Endometrium (tissue), 2 donors: ENCODE data around the gene FCER1A.
"Not testable (repeated sequence)": the region's sequence is repeated elsewhere in the genome, so short reads cannot be mapped to it uniquely, and the experiment has no call there.

Source experiments
- FAIRE-seq: peaks from 2 replicates; lab custom pipeline; 2012; peaks lifted over from hg19 to GRCh38; lab: Jason Lieb, UNC
- donor health status: control.
- donor health status: control.

Gene FCER1A

DNA sequence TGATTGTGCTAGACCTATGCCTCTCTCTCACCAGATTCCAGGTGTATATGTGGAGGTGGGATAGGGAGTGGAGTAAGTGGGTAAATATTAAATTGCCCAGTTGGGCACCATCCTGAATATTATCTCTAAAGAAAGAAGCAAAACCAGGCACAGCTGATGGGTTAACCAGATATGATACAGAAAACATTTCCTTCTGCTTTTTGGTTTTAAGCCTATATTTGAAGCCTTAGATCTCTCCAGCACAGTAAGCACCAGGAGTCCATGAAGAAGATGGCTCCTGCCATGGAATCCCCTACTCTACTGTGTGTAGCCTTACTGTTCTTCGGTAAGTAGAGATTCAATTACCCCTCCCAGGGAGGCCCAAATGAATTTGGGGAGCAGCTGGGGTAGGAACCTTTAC is at the start of gene FCER1A:
TSS of gene FCER1A (plus strand) at position 242 of the 400 bp plus-strand sequence. CDS start at position 271, 29 bp downstream.
- no peak for FAIRE-seq

DNA sequence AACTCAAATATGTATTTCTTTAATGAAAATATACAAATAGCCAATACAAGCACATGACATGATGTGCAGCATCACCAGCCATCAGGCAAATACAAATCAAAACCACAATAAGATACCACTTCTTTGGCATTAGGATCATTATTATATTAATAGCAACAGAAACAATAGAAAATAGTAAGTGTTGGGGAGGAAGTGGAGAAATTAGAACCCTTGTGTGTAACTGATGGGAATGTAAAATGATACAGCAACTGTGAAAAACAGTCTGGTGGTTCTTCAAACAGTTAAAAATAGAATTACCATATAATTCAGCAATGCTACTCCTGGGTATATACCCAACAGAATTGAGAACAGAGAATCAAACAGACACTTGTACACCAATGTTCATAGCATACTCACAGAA is 40.8 kb upstream of the FCER1A start:
- FAIRE-seq: no peak

DNA sequence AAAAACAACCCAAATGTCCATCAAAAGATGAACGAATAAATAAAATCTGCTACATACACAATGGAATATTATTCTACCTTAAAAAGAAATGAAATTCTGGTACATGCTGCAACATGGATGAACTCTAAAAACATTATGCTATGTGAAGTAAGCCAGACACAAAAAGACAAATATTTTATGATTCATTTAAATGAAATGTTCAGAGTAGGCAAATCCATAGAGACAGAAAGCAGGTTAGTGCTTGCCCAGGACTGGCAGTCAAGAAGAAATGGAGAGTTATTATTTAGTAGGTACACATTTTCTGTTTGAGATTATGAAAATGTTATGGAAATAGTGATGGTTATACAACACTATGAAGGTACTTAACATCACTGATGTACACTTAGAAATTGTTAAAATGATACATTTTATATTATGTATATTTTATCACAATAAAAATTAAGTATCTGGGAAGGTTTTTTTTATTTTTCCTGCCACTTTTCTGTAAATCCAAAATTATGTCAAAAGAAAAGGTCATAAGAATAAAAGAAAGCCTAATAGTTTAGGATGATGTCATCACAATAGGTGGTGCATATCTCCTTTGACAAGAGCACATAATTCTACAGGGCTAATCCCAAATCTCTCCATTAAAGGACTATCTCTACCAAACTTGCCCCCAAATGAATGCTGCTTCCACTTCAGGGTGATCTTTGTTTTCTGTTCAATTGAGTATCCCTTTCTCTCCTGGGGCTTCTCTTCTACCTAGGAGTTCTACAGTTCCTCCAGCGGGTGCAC is 40.2 kb upstream of the FCER1A start:
- no peak for FAIRE-seq

DNA sequence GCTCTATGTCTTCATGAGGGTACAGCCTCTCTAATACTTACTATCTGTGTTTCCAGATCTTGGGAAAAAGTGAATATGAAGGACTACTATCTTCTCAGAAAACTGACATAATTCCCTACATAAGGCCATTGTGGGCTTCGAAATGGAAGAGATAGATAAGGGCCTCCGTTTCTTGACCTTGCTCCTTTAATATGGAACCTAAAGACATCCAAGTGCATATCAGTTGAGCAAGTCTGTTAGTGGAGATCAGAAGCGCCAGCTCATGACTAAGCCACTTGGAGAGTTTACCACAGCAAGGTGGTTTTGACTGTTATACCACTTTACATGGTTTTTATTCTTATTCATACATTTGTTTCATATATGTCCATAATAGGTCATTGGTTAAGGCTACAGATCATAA is 35.3 kb upstream of the FCER1A start:
- FAIRE-seq: no peak

DNA sequence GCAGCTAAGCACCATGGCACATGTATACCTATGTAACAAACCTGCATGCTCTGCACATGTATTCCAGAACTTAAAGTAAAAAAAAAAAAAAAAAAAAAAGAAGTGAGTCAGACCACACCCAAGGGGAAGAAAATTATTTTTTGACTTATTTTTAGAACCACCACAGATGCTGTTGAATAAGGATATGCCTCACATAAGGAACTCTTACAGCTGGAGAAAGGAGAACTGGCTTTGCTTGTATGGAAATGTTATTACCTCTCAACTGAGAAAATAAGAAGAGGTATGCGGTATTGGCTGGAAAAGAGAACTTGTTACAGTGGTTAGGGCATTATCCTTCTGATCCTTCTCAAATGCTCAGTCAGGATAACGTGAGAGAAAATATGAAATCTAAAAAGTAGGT is 27.5 kb upstream of the FCER1A start:
- no peak for FAIRE-seq

DNA sequence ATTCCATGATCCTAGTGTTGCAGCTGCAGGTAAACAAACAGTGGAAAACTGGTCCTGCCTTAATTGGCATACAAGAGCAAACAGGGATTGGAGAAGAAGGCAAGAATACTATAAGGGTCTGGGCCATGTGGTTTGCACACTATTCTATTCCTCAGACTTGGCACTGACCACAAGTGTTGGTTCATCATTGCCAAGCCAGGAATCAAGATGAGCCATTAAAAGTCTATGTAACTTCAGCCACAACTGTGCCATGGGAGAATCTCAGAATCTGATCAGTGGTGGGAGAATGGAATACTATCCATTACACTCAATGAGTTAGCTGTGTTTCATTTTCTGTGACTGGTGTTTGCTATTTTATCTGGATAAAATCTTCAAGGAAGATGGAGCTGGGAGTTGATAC is 26.2 kb upstream of the FCER1A start:
- no peak for FAIRE-seq

DNA sequence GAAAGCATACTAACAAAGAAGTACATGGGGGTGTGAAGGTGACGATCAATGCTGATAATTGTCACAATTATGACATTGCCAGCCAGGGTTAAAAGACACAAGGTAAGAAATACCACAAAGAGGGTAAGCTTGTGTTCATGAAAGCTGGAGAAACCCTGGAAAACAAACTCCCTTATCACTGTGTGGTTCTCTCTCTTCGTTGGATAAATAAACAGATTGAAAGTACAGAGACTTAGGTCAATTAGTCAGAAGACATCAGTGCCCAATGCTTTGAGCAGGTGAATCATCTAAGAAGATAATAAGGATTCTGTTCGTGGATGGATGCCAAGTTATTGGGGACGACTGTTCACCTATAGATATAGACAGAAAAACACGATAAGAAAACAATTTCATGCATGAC is 22.4 kb upstream of the FCER1A start:
- no peak for FAIRE-seq

DNA sequence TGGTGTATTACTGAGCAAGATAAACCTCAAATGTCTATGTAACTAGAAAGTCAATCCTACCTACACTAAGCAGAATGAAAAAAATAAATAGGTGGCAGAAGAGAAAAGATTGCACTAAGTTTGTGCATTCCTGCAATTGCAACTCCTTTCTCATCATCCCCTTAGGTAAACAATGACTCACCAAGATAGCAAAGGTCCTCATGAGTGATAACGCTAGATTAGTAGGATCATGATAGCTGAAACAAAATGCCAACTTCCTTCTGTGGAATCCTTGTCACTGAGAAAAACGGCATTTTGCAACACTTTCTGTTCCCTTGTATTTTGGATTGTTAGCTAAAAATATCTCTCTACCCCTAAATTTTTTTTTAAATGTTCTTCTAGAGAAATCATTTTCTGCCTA is 20.0 kb upstream of the FCER1A start:
- FAIRE-seq: no peak

DNA sequence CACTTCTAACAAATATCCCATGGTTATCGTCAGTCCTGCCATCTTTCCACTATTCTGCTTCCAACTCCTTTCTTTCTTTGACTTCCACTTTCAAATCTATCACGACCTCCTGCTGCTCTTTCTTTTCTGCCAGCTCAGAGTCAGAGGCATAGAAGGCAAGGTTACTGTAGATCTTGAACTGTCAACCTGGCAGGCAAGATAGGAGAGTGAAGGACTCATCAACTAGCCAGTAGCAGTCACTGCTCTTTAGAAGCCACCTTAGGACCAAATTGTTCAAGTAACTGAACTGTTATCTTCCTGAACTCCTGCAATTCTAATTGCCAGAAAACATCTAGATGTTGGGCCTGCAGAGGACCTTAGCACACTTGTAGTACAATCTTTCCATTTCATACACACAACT is 13.1 kb upstream of the FCER1A start:
- FAIRE-seq: no peak

DNA sequence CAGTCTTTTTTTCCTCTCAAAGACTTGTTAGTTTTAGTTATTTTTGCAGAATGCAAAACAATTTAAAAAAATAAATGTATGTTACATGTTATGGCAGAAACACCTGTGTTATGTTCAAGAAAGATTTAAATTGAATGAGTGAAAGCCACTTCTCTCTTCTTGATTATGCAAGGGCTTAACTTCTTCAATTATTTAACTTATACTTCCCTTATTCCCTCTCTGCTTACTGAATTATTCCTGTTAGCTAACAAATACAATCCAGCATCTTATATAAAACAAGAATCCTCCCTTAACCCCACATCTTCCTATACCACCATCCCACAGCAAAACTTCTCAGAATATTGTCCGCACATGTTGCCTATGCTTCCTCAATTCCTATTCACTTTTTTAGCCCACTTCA is 10.7 kb upstream of the FCER1A start:
- no peak for FAIRE-seq

DNA sequence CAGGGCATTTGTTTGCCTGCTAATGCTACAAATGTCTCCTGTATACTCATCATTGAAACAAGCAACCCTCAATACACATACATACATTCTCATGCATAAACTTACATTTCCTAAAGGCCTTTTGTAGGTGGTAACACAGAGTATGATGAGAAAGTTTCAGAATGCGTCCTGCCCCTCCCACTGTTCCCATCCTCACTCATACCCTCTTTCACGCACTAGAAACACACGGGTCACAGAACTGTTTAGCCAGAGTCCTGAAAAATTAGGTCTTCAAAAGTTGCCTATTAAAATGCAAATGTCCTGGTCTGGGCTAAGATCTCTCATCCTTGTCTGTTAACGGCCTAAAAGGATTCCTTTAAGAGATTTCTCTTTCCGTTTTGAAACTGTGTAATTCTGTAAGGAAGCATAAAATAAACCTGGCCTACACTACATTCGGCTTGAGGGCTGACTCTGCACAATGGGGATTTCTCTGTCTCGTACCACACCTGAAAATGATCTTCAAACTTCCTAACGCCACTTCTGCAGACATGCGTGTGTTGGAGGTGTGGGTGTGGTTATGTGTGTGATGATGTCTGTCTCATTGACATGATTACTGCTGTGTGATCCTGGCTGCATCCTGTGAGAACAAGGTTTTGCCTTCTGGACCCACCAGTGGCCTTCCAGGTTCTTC is 5.3 kb upstream of the FCER1A start:
- no peak for FAIRE-seq

DNA sequence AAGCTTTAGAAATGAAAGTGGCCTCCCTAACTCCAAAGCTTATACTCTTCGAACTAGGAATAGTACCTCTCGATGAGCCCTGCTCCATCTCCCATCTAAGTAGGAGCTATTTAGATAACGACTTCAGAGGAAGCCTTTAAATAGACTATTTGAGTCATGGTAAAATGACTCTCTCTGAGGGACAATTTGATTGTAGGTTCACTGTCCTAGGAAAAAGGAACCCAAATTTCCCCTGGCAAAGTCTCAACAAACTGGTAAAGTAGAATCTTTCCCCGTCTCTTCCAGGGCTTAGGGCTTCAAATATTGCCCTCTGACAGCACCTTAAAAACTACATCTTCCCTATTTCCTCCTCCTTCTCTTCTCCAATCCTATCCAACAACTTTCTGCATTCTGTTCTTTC is 2.0 kb upstream of the FCER1A start:
- FAIRE-seq: no peak

DNA sequence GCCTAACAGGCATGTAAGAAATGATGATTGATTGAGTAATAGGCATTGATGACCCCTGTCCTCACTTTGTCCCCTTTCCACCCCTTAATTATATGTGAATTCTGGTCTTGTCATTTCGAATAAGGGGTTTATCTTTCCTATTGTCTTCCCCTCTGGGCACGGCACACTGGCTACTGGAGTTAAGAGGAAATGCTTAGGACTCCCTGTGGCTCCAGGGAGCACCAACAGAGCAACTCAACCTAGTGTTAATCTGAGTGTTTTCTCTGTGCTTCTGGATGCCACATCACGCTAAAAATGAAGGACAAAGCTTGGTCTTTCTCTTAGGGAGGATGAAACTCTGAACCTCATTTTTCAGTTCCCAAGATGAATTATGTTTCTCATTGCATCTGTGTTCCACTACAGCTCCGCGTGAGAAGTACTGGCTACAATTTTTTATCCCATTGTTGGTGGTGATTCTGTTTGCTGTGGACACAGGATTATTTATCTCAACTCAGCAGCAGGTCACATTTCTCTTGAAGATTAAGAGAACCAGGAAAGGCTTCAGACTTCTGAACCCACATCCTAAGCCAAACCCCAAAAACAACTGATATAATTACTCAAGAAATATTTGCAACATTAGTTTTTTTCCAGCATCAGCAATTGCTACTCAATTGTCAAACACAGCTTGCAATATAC is 5.3 kb downstream of the FCER1A start:
- no peak for FAIRE-seq

DNA sequence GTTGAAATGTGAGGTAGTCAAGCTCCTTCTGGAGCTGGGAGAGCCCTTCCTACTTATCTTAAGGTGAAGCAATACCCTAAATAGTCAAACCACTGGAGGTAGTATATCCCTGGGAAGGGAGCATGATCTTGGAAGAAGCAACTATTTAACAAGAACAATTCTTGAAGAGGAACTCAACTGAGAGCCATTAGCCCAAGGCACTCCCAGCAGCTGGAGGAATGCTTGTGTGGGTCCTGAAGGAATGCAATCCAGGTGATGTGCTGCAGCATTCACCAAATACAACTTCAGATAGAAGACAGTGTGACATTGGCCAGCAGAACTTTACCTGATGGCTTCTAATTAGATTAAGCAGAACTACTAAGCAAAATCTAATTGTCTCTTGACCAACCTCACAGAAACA is 9.5 kb downstream of the FCER1A start:
- no peak for FAIRE-seq

DNA sequence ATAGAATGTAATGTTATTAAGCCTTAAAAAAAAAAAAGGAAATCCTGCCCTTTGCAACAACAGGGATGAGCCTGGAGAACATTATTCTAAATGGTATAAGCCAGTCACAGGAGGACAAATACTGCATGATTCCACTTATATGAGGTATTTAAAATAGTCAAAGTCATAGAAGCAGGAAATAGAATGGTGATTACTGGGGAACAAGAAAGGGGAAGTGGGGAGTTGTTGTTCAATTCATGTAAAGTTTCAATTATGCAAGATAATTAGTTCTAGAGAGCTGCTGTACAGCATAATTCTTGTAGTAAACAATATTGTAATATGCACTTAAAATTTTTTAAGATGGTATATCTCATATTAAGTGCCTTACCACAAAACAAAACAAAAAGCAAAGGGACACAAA is 13.2 kb downstream of the FCER1A start:
- no peak for FAIRE-seq

DNA sequence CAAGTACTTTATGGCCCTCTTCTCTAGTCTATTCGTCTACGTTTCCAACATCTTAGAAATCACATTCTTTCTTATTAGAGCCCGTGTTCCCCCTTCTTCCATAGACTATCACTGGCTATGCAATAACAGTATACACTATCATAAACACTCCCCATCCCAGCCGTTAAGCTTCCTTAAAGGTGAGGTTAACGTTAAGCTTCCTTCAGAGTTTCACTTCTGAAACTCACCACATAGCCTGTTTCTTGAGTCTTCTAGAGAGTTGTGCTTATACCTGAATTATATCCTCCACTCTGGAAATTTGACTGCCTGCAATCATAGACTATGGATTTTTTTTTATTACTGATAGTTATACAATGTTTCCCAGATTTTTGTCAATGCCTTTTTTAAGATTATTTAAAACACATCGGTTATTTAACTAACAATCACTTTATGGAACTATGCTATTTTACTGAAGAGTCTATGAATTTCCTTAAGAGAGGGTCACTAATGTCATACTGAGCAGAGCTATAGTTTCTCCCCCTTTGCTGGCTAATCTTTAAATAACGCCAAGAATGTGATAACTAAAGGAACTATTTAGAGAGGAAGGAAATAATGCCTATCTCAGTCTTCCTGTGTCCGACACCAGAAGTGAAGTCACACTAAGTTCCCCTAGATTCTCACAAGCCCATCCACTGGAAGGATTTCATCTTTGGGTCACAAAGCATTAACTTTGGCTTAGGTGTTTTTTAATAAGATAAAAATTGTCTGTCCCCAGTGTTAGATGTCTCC is 16.8 kb downstream of the FCER1A start:
- no peak for FAIRE-seq

DNA sequence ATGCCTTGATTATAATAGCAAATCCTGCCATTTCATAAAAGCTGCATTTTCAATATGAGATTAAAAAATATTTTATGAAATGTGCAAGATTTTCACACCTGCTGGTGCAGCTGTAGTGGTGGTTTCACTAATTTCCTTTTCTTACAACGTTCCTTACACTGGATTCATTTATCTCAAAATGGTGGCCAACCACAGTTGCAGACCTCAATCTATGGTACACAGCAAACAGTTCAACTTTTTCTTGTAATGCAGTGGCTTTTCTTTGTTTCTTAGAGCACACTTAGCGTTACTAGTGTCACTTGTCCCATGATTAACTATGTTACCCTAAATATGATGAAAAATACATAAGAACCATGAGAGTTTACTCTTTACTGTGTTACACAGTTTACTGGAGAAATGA is 32.7 kb downstream of the FCER1A start:
- FAIRE-seq: no peak

DNA sequence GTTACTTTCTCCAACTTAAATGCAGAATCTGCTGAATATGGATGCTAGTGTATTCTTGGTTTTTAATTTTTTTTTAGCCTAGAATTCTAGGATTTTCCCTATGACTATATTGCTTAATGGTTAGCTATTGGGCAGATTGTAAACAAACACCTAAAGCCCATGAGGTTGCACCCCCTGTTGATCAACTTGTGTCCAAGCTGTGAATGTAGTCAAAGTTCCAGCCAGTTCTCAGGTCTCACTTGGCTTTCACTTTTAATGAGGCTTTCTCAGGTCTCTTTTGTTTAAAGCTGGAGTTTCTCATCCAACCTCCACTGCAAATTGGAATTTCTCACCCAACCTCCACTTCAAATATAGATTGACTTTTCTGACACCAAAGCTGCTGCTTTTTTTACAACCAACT is 35.9 kb downstream of the FCER1A start:
- FAIRE-seq: no peak

DNA sequence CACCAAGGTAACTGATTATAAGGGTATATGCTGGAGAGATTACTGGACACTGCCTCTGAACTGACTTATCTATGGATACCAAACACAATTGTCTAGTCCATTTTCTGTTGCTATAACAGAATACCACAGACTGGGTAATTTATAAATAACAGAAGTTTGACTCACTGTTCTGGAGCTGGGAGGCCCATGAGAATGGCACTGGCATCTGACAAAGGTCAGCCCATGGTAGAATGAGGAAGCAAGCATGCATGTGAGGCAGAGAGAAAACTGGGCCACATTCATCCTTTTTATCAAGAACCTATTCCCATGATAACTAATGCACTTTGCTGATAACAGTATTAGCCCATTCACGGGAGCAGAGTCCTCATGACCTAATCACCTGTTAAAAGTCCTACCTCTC is 37.4 kb downstream of the FCER1A start:
- no peak for FAIRE-seq

DNA sequence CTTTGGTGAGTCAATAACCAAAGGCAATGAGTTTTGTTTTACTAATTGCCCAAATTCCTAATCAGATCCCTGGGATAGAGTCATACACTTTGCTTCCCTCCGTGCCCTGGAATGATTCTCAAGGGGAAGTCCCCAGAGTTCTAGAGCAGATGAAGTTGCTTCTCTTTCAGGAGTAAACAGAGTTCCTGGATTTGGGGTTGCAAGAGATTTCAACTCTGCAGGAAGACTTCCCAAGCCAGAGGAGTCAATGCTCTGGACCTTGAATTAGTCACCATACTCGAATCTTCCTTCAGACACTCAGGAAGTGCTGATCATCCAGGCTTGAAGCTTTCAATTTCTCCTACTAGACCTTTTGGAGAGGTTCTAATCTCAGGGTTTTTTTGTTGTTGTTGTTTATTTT is 39.6 kb downstream of the FCER1A start:
- no peak for FAIRE-seq

DNA sequence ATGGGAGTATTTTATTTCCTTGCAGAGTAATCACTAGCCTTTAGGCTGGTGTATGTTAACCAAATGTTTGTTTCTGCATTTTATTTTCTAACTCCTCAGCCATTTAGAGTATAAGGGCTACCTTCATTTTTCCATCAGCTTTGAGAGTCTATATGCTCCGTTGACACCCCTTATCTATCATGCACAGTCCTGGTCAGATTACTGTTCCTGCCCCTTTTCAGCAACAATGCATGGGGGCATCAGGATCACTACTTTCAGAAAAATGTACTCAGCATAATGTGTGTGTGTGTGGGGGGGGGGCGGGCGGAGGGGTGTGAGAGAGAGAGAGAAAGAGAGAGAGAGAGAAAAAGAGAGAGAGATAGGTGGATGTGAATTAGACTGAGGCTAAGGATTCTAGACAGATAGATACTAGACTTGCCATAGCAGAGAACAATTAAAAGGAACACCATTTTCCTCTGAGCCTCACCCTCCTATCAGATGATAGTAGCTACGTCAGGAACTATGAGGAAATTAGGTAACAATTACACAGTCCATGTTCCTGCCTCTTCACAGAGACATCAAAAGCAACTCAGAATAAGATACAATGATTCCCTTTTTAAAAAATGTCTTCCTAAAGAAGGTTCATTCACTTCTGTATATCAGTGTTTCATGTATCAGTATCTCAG is 40.8 kb downstream of the FCER1A start:
- no peak for FAIRE-seq

DNA sequence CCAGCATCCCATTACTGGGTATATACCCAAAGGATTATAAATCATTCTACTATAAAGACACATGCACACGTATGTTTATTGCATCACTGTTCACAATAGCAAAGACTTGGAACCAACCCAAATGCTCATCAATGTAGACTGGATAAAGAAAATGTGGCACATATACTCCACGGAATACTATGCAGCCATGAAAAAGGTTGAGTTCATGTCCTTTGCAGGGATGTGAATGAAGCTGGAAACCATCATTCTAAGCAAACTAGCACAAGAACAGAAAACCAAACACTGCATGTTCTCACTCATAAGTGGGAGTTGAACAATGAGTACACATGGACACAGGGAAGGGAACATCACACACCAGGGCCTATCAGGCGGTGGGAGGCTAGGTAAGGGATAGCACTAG is 47.2 kb downstream of the FCER1A start:
- not testable (repeated sequence) for FAIRE-seq
